Epithelial cell of proximal tubule (primary cell): ENCODE measurements around the gene PAQR6. TPM values are rescaled to one million over a fixed set of nuclear protein-coding genes. Genes with fewer than 3 reads are reported as not detected.

Experiments
- DNase-seq: peaks from one replicate; pipeline ENCODE4 v3.0.0-alpha.2; 2011; ENCODE audit warnings: low read depth
- H3K4me3 ChIP-seq: 2 replicates; pipeline ENCODE4 v1.5.1; 2011; ENCODE audit warnings: low read depth, mild to moderate bottlenecking, low read length
- total RNA-seq: library from RNA; depleted of rRNA; stranded (reverse); fragments of >200 nt; gene quantifications from 2 replicates; pipeline ENCODE4 v1.2.3, GENCODE V29; 2015
- TF ChIP-seq, protein P1 (sequence below): conservative IDR thresholded peaks from 2 replicates; pipeline ENCODE4 v1.5.1; 2012; ENCODE audit warnings: low read depth, mild to moderate bottlenecking, low read length

Gene PAQR6
- total RNA-seq, 1 donor from 2014 or later: 1.5 TPM

DNA sequence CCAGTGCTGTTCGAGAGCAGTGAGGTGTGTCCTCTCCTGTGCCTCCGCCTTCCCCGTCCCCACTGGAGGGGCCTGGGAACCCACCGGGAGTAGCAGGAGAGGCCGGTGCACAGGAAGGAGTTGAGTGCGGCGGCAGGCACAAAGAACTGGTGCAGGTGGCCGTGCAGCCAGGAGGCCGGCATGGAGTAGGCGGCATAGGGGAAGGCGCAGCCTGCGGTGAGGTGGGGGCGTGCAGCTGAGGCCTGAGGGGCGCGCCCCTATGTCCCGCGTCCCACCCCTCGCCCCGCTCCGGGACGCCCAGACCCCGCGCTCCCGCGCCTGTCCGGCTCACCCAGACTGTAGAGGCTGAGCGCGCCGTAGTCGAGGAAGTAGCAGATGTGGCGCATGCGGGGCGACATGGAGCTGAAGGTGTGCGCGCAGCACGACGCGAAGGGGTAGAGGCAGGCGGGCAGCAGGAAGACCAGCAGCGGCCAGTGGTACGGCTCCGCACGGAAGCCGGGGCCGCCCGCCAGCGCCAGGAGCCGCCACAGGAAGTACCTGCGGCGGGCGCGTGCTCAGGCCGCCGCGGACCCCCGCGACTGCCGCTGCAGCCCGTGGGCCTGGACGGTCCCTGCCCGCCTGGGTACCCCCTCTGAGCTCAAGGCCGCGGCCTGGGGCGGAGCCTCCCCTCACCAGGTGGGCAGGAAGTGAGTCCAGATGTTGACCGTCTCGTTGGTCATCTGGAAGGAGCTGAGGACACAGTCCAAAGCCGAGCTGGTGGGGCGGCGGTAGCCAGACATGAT is 2.2 kb downstream of the PAQR6 start:
- H3K4me3 ChIP-seq: peak overlapping the region; percentile 35
- TF ChIP-seq, protein P1, sequence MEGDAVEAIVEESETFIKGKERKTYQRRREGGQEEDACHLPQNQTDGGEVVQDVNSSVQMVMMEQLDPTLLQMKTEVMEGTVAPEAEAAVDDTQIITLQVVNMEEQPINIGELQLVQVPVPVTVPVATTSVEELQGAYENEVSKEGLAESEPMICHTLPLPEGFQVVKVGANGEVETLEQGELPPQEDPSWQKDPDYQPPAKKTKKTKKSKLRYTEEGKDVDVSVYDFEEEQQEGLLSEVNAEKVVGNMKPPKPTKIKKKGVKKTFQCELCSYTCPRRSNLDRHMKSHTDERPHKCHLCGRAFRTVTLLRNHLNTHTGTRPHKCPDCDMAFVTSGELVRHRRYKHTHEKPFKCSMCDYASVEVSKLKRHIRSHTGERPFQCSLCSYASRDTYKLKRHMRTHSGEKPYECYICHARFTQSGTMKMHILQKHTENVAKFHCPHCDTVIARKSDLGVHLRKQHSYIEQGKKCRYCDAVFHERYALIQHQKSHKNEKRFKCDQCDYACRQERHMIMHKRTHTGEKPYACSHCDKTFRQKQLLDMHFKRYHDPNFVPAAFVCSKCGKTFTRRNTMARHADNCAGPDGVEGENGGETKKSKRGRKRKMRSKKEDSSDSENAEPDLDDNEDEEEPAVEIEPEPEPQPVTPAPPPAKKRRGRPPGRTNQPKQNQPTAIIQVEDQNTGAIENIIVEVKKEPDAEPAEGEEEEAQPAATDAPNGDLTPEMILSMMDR: no peak
- no peak for DNase-seq

DNA sequence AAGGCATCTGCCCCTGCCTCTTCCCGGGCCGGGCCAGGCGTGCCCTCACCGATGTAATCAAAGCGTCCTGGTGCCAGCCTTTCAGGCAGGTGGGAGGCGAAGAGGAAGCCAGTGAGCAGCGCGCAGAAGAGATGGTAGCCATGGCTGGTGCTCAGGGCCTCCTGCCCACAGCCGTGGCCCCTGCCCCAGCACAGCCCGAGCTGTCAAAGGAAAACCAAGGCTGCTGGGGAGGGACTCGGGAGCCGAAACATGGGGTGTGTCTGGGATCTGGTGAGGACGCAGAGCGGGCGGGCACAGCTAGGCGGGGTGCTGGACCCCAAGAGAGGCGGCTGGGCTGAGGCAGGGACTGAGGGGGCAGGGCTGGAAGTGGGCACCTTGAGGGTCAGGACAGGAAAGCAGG is 3.1 kb downstream of the PAQR6 start:
- no peak overlapping the region for H3K4me3 ChIP-seq
- no peak for DNase-seq
- TF ChIP-seq, protein P1: no peak

DNA sequence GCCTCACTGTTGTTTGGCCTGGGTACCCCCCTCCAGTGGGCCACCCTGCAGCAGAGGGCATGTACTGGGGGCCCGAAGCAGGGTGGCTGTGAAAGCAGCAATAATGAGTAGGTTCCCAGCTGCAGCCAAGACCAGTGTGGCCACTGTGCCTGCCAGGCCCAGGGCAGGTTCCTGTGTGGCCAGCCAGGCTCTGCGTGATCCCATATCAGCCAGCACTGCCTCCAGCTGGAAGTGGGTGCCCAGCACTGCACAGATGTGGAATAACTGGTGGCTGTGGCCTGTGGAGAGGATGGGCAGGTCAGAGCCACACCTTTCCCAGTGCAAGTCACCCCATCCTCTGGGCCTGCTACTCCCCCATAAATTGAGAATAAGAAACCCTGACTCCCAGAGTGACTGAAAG is 3.7 kb downstream of the PAQR6 start:
- DNase-seq: no peak
- TF ChIP-seq, protein P1: no peak
- no peak overlapping the region for H3K4me3 ChIP-seq

DNA sequence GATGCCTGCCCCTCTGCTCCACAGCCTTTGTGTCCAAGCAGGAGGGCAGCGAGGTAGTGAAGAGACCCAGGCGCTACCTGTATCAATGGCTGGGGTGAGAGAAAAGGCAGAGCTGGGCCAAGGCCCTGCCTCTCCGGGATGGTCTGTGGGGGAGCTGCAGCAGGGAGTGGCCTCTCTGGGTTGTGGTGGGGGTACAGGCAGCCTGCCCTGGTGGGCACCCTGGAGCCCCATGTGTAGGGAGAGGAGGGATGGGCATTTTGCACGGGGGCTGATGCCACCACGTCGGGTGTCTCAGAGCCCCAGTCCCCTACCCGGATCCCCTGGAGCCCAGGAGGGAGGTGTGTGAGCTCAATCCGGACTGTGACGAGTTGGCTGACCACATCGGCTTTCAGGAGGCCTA is 5.1 kb downstream of the PAQR6 start:
- no peak for DNase-seq
- no peak overlapping the region for H3K4me3 ChIP-seq
- TF ChIP-seq, protein P1: no peak

DNA sequence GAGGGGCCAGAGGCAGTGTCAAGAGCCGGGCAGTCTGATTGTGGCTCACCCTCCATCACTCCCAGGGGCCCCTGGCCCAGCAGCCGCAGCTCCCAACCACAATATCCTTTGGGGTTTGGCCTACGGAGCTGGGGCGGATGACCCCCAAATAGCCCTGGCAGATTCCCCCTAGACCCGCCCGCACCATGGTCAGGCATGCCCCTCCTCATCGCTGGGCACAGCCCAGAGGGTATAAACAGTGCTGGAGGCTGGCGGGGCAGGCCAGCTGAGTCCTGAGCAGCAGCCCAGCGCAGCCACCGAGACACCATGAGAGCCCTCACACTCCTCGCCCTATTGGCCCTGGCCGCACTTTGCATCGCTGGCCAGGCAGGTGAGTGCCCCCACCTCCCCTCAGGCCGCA is 5.9 kb downstream of the PAQR6 start, which contains the start of gene BGLAP:
Gene BGLAP (plus strand): TSS at position 259 of the 400 bp plus-strand sequence. CDS start 48 bp downstream, at position 307.
- DNase-seq: no peak
- TF ChIP-seq, protein P1: no peak
- no peak within 1 kb of the TSS for H3K4me3 ChIP-seq

DNA sequence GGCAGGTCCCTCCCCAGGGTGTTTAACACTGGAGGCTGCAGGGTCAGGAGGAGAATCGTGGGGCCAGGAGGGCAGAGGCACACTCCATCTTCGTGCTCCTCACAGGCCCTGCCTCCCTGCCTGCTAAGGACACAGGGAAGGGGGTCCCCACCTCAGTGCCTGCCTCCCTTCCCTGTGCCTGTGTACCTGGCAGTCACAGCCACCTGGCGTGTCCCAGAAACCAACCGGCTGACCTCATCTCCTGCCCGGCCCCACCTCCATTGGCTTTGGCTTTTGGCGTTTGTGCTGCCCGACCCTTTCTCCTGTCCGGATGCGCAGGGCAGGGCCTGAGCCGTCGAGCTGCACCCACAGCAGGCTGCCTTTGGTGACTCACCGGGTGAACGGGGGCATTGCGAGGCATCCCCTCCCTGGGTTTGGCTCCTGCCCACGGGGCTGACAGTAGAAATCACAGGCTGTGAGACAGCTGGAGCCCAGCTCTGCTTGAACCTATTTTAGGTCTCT is 6.5 kb downstream of the PAQR6 start:
- no peak overlapping the region for H3K4me3 ChIP-seq
- TF ChIP-seq, protein P1: no peak
- DNase-seq: no peak

DNA sequence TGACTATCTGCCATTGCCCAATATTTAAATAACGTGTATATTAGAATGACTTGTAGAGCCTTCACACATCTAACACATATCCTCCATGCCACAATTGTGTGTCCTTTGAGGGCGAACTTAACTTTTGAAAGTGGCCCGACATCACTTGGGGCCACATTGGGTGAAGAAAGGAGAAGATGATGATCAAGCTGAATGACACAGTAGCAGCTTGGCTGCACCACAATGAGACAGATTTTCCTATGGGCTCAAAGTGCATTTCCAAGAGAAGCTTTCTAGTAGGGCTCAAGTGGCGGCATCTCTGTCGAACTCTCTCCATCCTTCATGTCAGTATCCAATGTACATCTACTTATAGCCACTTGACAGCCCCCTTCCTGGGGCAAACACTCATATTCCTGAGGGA is 9.6 kb downstream of the PAQR6 start:
- no peak overlapping the region for H3K4me3 ChIP-seq
- TF ChIP-seq, protein P1: no peak
- DNase-seq: no peak
